Psoas muscle (tissue), 8 donors: ENCODE data around the gene HDAC2. TPM values are rescaled to one million over a fixed set of nuclear protein-coding genes. Genes with fewer than 3 reads are reported as not detected.
"Not testable (repeated sequence)": the region's sequence is repeated elsewhere in the genome, so short reads cannot be mapped to it uniquely, and the experiment has no call there.

Experiments
- ATAC-seq, 4 donors: fragments of 200-7000 bp; cut with Tn5 transposase; one replicate each; pipeline ENCODE4 v1.9.1; 2020; ENCODE audit warnings: moderate library complexity in 3 of 4, mild to moderate bottlenecking in 2 of 4
- DNase-seq, 2 donors: peaks; one replicate each; pipeline ENCODE4 v3.0.0-alpha.2; 2020
- H3K27ac ChIP-seq: fragments of 200-600 bp; one replicate; pipeline ENCODE4 v1.8.0; 2022
- H3K27me3 ChIP-seq, 3 donors: fragments of 200-600 bp in 1 of 3; one replicate each; pipeline versions ENCODE4 v1.6.1 to v1.8.0; 2013 to 2022; ENCODE audit warnings: low read length in 2 of 3, mild to moderate bottlenecking in 2 of 3, moderate library complexity in 1 of 3; ENCODE audit not compliant: insufficient read depth in 3 of 3
- H3K36me3 ChIP-seq, 2 donors: fragments of 200-600 bp in 1 of 2; one replicate each; pipeline versions ENCODE4 v1.6.1 to v1.8.0; 2013 to 2022; ENCODE audit warnings: low read depth in 1 of 2, mild to moderate bottlenecking in 1 of 2, moderate library complexity in 1 of 2; ENCODE audit not compliant: insufficient read depth in 1 of 2
- H3K4me1 ChIP-seq: fragments of 200-600 bp; one replicate; pipeline ENCODE4 v1.8.0; 2022
- H3K4me3 ChIP-seq: fragments of 200-600 bp; one replicate; pipeline ENCODE4 v1.8.0; 2022; ENCODE audit warnings: mild to moderate bottlenecking
- H3K9me3 ChIP-seq: fragments of 200-600 bp; one replicate; pipeline ENCODE4 v1.8.0; 2022
- WGBS, 3 donors: extraction: QIAGEN DNeasy Blood & Tissue Kit; methylation state at CpG; one replicate each; pipeline versions ENCODE4 v1.1.6 to v1.1.7; 2013; 5-methylcytosine and 5-hydroxymethylcytosine counted together
- intact Hi-C, 2 donors: fragments of 100-400 bp; cut with DNase I; formaldehyde crosslinking; loops; one replicate each; pipeline versions ENCODE4 v1.11.0 to v1.14.2; 2022
- polyA plus RNA-seq, 3 donors: library from polyadenylated mRNA; stranded (reverse); fragments of 200-250 nt; gene quantifications; one replicate each; pipeline ENCODE4 v1.2.3, GENCODE V29; 2013
- total RNA-seq, 4 donors: library from RNA; stranded (reverse); fragmentation: NEBNext Ultra II Directional in 2 of 4; extraction: Animal tissue kit (Norgen Biotek cat#: 25700) in 2 of 4; gene quantifications; one replicate each; pipeline versions ENCODE4 v1.2.1 to v1.2.4, GENCODE V29; 2021 to 2023
- TF ChIP-seq, protein P1 (sequence below): fragments of 200-600 bp; IDR thresholded peaks from one replicate; pipeline ENCODE4 v1.8.0; 2022; ENCODE audit warnings: antibody characterized with exemption
- donor health status: healthy with polysubstance abuse.
- donor health status: DM: no; HTN: no; CAD: no; lungs with moderate emphysema.
- donor health status: Bipolar disorder and iron deficiency.
- donor health status: healthy.
- donor health status: DM: yes; HTN: yes; CAD: no.
- donor health status: DM: no; HTN: no; CAD: no.
- donor health status: DM: no; HTN: no; CAD: no.
- donor health status: DM: yes; HTN: yes; CAD: no.

The HDAC2 gene
- total and polyA plus RNA-seq, 7 donors: 39.6 to 74.1 (median 53.3) TPM

DNA sequence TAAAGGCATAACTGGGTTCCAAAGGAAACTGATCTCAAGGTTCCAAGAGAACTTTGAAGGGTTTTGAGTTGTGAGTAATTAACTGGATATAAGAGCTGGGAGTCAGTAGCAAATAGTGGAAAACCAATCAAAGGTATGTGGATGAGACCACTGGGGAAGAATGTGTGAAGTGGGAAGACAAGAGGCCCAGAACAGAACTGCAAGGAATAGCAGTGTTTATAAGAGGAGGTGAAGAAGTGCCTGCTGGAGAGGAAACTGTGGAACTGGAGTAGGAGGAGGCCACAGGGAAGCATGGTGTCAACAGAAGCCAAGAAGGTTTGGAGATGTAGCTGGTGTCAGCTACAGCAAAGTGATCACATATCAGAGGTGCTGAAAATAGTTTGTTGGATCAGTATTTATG is 18.7 kb upstream of the HDAC2 start:
- Histone ChIP-seq H3K4me3 (no peak overlapping the region), H3K27me3 (no peaks in the 10 kb centered on the region), H3K4me1 (peaks cover 1% of the 10 kb centered on the region), H3K36me3 (no peaks in the 10 kb centered on the region), H3K9me3 (no peaks in the 10 kb centered on the region), H3K27ac (no peak overlapping the region)
- TF ChIP-seq, protein P1, sequence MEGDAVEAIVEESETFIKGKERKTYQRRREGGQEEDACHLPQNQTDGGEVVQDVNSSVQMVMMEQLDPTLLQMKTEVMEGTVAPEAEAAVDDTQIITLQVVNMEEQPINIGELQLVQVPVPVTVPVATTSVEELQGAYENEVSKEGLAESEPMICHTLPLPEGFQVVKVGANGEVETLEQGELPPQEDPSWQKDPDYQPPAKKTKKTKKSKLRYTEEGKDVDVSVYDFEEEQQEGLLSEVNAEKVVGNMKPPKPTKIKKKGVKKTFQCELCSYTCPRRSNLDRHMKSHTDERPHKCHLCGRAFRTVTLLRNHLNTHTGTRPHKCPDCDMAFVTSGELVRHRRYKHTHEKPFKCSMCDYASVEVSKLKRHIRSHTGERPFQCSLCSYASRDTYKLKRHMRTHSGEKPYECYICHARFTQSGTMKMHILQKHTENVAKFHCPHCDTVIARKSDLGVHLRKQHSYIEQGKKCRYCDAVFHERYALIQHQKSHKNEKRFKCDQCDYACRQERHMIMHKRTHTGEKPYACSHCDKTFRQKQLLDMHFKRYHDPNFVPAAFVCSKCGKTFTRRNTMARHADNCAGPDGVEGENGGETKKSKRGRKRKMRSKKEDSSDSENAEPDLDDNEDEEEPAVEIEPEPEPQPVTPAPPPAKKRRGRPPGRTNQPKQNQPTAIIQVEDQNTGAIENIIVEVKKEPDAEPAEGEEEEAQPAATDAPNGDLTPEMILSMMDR: no peak
- intact Hi-C loops: loop anchor here in 1 of 2 donors (10.0 kb wide), 1 partner anchor 115 kb away; no protein-coding TSS in a partner anchor
- no peak for ATAC-seq
- no peak for DNase-seq

DNA sequence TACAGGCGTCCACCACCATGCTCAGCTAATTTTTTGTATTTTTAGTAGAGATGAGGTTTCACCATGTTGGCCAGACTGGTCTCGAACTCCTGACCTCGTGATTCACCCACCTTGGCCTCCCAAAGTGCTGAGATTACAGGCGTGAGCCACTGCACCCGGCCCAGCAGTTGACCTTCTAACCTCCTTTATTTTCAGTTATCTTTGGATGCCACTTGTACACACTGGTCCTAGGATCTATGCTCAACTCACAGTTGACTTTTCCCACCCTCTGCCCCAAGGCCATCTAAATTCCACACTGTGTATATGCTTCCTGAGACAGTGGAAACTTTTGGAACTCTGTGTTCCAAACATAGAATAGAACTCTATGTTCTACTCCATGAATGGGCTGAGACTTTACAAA is 11.7 kb upstream of the HDAC2 start:
- intact Hi-C loops, H3K36me3 ChIP-seq, DNase-seq, ATAC-seq, H3K4me1 ChIP-seq, H3K4me3 ChIP-seq, H3K27ac ChIP-seq, H3K27me3 ChIP-seq, H3K9me3 ChIP-seq: not testable (repeated sequence)
- 96 to 97% (median 96%) methylated on average over 5 of the region's 5 CpGs for WGBS, 3 donors

DNA sequence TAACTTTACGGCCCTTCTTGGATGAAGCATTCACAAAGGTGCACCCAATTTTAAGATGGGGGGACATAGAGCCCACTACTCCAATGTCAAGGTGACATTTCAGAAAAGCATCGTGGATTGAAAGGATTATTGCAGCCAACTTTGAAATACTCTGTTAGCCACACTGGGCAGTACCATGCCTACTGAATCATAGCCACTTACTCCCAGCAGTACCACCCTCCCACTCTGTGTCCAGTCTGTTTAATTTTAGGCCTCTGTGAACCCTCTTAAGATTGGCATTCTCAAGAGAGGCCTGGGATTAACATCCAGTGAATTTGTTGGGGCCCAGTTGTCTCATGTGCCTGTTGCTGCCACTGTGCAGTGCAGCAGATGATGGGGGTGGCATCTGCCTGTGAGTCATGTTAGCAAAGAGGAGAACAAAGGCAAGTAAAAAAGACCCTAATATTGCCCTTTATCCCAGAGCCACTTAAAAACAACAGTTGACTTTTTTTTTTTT is 11.2 kb upstream of the HDAC2 start:
- Histone ChIP-seq H3K4me3 (no peak overlapping the region), H3K4me1 (no peaks in the 10 kb centered on the region), H3K36me3 (no peaks in the 10 kb centered on the region), H3K9me3 (no peaks in the 10 kb centered on the region), H3K27ac (no peak overlapping the region), H3K27me3 (no peaks in the 10 kb centered on the region)
- no peak for ATAC-seq
- TF ChIP-seq, protein P1: no peak
- no peak for DNase-seq
- intact Hi-C loops: no loop called here
- 84 to 93% (median 91%) methylated on average over 2 of the region's 2 CpGs for WGBS, 3 donors

DNA sequence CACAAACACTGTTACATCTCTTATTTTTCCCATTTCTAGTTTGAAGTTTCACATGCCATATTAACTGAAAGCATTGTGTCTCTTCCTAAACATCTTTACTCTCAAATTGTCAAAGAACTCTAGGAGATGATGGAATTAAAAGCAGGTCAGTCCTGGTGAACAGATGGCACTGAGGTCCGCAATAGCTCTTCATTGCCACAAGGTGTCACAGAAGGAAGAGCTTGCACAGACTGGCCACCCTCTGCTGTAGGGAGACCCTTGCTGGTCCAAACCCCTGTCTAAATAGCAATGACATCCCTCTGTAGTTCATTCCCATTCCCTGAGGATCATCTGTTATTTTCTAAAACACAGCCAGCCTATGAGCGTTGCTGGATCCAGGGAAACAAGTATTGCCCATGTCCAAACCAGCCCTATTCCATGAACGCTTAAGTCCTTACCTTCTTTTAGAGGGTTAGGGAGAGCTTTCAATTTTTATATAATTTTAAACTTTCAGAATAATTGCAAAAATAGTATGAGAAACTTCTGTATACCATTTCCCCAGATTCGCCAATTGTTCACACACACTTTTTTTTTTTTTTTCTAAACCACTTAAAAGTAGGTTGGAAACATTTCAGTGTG is 10.1 kb upstream of the HDAC2 start:
- Histone ChIP-seq H3K36me3 (no peaks in the 10 kb centered on the region), H3K4me1 (no peaks in the 10 kb centered on the region), H3K9me3 (no peaks in the 10 kb centered on the region), H3K27ac (no peak overlapping the region), H3K27me3 (no peaks in the 10 kb centered on the region), H3K4me3 (no peak overlapping the region)
- intact Hi-C loops: no loop called here
- TF ChIP-seq, protein P1: peak; percentile 31
- 85 to 90% (median 87%) methylated on average over 4 of the region's 4 CpGs for WGBS, 3 donors
- peak in 2 of 4 donors; percentile 45 to 54 for ATAC-seq
- no peak for DNase-seq

DNA sequence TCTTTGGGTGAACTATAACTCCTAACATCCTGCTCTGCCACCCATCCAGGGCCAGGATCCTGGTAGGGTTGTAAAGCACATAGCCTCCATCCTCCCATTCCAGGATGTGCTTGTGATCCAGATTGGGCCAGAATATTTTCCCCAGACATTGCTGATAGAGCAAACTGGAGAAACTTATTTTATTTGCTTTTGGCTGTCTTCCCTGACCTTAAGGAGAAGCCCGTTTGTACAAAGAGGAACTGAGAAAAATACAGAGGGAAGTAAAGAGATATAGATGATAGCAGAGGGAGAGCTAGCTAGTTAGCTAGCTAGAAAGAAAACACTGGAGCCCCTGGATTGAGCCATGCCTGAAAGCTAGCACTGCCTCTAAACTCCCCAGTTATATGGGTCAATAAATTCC is 9.0 kb upstream of the HDAC2 start:
- no peaks in the 10 kb centered on the region for H3K4me1 ChIP-seq
- H3K9me3 ChIP-seq: no peaks in the 10 kb centered on the region
- ATAC-seq (no peak), DNase-seq (no peak)
- H3K36me3 ChIP-seq: no peaks in the 10 kb centered on the region
- TF ChIP-seq, protein P1: no peak
- WGBS, 3 donors: 37 to 58% (median 48%) methylated on average over 1 of the region's 1 CpG
- no peak overlapping the region for H3K4me3 ChIP-seq
- intact Hi-C loops: no loop called here
- no peak overlapping the region for H3K27ac ChIP-seq
- H3K27me3 ChIP-seq: no peaks in the 10 kb centered on the region
